HL-60/S4 treated with phorbol 12-myristate 13-acetate at 8.2 ng/mL for 4 days and 3 days (cell line): ENCODE data around the gene G6PC1.
"Not testable (repeated sequence)": the region's sequence is repeated elsewhere in the genome, so short reads cannot be mapped to it uniquely, and the experiment has no call there.

ENCODE experiments used
- in situ Hi-C: fragments of 300-500 bp; cut with MboI; formaldehyde crosslinking; loops from 2 replicates; pipeline ENCODE4 v1.15.0; 2022; ENCODE audit warnings: low sequenced_read_pairs

Gene G6PC1

DNA sequence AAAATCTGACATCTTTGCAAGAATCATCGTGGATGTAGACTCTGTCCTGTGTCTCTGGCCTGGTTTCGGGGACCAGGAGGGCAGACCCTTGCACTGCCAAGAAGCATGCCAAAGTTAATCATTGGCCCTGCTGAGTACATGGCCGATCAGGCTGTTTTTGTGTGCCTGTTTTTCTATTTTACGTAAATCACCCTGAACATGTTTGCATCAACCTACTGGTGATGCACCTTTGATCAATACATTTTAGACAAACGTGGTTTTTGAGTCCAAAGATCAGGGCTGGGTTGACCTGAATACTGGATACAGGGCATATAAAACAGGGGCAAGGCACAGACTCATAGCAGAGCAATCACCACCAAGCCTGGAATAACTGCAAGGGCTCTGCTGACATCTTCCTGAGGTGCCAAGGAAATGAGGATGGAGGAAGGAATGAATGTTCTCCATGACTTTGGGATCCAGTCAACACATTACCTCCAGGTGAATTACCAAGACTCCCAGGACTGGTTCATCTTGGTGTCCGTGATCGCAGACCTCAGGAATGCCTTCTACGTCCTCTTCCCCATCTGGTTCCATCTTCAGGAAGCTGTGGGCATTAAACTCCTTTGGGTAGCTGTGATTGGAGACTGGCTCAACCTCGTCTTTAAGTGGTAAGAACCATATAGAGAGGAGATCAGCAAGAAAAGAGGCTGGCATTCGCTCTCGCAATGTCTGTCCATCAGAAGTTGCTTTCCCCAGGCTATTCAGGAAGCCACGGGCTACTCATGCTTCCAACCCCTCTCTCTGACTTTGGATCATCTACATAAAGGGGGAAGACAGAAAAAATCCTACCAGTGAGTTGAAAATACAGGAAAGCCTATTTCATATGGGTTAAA, at the start of gene G6PC1:
TSS of gene G6PC1 (plus strand) at position 340 of the 872 bp plus-strand sequence. CDS start at position 418, 78 bp downstream.
- in situ Hi-C loops: no loop called here

DNA sequence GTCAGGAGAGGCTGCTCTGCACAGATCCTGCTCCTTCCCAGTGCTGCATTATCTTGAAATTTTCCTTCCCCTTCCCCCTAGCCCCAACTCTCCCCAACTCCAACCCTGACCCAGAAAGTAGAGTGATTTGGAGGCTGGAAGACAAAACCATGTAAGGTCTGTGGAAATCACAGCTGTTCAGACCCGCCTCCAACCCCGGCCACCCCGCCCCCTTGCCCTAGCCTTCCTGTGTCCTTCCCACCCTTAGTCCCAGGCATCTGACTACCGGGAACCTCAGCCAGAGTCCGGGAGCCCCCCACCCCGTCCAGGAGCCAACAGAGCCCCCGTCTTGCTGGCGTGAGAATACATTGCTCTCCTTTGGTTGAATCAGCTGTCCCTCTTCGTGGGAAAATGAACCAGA, 49.6 kb upstream of the G6PC1 start, which contains the start of gene AOC3:
TSS of gene AOC3 (plus strand) at position 246 of the 400 bp plus-strand sequence. CDS start at position 391, 145 bp downstream.
- in situ Hi-C loops: no loop called here

DNA sequence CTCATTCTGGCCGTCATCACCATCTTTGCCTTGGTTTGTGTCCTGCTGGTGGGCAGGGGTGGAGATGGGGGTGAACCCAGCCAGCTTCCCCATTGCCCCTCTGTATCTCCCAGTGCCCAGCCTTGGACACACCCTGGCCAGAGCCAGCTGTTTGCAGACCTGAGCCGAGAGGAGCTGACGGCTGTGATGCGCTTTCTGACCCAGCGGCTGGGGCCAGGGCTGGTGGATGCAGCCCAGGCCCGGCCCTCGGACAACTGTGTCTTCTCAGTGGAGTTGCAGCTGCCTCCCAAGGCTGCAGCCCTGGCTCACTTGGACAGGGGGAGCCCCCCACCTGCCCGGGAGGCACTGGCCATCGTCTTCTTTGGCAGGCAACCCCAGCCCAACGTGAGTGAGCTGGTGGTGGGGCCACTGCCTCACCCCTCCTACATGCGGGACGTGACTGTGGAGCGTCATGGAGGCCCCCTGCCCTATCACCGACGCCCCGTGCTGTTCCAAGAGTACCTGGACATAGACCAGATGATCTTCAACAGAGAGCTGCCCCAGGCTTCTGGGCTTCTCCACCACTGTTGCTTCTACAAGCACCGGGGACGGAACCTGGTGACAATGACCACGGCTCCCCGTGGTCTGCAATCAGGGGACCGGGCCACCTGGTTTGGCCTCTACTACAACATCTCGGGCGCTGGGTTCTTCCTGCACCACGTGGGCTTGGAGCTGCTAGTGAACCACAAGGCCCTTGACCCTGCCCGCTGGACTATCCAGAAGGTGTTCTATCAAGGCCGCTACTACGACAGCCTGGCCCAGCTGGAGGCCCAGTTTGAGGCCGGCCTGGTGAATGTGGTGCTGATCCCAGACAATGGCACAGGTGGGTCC, 49.0 kb upstream of the G6PC1 start:
- in situ Hi-C loops: not testable (repeated sequence)

DNA sequence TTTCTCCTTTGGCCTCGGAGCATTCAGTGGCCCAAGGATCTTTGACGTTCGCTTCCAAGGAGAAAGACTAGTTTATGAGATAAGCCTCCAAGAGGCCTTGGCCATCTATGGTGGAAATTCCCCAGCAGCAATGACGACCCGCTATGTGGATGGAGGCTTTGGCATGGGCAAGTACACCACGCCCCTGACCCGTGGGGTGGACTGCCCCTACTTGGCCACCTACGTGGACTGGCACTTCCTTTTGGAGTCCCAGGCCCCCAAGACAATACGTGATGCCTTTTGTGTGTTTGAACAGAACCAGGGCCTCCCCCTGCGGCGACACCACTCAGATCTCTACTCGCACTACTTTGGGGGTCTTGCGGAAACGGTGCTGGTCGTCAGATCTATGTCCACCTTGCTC, 48.2 kb upstream of the G6PC1 start:
- in situ Hi-C loops: no loop called here

DNA sequence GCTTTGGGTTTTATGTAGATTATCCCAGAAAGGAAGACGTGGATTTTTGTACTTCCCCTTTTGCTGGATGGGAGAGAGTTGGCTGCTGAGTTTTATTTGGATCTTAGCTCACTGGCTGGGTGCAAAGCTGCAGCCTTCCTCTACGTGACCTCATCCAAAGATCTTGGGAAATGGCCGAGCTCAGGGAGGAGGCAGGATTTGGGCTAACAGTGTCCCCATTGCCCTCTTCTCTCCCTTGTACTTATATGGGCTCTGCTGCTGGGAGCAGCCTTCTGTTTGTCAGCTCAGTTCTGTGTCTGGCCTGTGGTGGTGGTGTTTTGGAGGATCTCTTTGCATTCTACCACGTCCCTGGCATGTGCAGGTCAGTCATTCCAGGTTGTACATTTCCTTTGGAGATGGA, 47.6 kb upstream of the G6PC1 start:
- in situ Hi-C loops: no loop called here

DNA sequence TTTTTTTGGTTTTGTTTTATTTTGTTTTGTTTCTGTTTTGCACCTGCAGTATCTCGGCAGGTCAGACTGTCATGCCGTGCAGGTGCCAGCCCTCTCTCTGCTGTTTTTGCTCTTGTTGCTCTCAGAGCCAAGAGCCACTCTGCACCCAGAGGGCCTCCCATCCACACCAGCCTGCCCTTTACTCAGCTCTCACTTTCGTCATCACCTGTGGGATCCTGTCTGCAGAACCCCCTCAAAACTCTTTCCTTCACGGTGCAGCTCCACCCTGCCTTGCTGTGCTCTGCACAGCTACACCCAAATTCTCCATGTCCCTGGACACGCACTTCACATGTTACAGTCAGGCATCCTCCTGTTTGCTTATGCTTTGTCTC, 47.0 kb upstream of the G6PC1 start:
- in situ Hi-C loops: no loop called here

DNA sequence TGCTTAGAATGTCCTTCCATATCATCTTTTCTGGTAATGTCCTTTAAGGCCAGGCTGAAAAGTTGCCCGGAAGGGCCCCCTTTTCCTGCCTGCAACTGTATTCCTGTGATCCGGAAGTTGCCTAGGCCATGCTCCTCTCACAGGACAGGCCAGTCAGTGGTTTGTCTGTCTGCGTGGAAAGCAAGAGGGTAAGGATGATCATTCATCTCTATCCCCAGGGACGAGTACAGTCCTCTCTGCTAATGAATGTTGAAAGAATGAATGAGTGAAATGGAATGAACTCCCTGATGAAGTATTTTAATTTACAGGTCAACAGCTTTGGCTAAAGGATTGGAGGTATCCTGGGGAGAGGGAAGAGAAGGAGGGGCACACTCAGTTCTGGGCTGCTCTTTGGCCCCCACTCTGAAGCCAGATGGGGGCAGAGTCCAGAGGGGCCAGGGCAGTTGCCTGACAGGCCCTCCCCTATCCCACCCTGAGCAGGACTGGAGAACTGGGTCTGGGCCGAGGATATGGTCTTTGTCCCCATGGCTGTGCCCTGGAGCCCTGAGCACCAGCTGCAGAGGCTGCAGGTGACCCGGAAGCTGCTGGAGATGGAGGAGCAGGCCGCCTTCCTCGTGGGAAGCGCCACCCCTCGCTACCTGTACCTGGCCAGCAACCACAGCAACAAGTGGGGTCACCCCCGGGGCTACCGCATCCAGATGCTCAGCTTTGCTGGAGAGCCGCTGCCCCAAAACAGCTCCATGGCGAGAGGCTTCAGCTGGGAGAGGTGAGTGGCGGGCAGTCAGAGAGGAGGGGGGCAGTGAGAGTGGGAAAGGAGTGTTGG, 46.4 kb upstream of the G6PC1 start:
- in situ Hi-C loops: no loop called here

GRCh38 chr17:42855048-42855596, 45.5 kb upstream of the G6PC1 start:
- in situ Hi-C loops: no loop called here

DNA sequence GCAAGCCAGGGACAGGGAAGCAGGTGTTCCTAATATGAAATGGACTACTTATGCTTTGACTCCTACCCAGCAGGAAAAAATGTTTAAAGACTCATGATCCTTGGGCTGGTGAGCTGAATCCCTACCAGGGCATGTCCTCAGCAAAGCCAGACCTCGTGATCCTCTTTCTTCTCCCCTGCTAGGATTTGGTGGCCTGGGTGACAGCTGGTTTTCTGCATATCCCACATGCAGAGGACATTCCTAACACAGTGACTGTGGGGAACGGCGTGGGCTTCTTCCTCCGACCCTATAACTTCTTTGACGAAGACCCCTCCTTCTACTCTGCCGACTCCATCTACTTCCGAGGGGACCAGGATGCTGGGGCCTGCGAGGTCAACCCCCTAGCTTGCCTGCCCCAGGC, 44.5 kb upstream of the G6PC1 start:
- in situ Hi-C loops: not testable (repeated sequence)

- in situ Hi-C loops: not testable (repeated sequence)
These were observed 44.1 kb upstream of the G6PC1 start for GRCh38 chr17:42856516-42856915.

DNA sequence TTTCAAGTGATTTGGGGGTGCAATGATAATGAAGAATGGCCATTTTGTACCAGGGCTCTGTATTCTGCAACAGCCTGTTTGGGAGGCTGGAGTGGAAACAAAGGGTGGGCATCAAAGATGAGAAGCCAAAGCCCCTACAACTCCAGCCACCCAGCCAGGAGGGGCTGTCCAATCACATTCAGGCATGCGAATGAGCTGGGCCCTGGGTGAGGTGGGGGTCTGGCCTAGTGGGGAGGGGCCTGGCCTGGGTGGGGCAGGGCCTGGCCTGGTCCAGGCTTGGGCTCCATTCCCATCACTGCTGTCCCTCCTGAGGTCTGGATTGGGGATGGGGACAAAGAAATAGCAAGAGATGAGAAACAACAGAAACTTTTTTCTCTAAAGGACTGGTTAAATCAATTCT, 43.2 kb upstream of the G6PC1 start:
- in situ Hi-C loops: no loop called here

GRCh38 chr17:42865638-42866094, 34.9 kb upstream of the G6PC1 start:
- in situ Hi-C loops: no loop called here

GRCh38 chr17:42866216-42866615, 34.4 kb upstream of the G6PC1 start:
- in situ Hi-C loops: no loop called here

GRCh38 chr17:42866631-42867575, 33.7 kb upstream of the G6PC1 start:
- in situ Hi-C loops: no loop called here

DNA sequence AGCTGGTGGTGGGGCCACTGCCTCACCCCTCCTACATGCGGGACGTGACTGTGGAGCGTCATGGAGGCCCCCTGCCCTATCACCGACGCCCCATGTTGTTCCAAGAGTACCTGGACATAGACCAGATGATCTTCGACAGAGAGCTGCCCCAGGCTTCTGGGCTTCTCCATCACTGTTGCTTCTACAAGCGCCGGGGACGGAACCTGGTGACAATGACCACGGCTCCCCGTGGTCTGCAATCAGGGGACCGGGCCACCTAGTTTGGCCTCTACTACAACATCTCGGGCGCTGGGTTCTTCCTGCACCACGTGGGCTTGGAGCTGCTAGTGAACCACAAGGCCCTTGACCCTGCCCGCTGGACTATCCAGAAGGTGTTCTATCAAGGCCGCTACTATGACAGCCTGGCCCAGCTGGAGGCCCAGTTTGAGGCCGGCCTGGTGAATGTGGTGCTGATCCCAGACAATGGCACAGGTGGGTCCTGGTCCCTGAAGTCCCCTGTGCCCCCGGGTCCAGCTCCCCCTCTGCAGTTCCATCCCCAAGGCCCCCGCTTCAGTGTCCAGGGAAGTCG, 32.8 kb upstream of the G6PC1 start:
- in situ Hi-C loops: not testable (repeated sequence)

GRCh38 chr17:42868338-42868737, 32.3 kb upstream of the G6PC1 start:
- in situ Hi-C loops: no loop called here

DNA sequence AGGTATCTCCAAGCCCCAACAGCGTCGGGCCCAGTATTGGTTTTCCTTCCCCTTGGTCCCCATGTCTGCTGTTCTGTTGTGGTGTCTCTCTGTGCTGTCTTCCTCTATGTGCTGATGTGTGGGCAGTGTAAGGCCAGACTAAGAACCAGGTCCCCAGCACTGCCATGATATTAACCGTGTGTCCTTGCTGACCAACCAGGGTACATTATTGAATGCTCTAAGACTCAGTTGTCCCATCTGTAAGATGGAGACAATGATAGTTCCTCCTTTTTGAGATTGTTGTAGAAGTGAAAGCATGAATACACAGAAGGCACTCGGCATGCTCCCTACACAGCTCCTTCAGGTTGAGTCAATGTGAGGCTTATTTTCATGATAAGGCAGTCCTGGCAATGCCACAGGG, 29.0 kb upstream of the G6PC1 start:
- in situ Hi-C loops: no loop called here

DNA sequence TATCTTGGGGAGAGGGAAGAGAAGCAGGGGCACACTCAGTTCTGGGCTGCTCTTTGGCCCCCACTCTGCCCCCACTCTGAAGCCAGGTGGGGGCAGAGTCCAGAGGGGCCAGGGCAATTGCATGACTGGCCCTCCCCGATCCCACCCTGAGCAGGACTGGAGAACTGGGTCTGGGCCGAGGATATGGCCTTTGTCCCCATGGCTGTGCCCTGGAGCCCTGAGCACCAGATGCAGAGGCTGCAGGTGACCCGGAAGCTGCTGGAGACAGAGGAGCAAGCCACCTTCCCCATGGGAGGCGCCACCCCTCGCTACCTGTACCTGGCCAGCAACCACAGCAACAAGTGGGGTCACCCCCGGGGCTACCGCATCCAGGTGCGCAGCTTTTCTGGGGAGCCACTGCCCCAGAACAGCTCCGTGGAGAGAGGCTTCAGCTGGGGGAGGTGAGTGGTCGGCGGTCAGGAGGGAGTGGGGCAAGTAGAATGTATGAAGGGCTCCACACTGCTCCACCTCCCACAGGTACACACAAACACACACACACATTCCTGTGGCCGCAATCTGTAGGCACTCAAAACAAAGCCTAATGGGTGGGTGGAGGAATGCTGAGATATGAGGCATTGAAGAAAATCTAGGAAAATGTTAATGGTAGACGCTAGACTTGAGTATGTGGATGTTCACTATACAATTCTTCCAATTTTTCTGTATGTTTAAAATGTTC, 28.2 kb upstream of the G6PC1 start:
- in situ Hi-C loops: no loop called here
